Measurements from ENCODE around the gene SS18L1. TPM values are rescaled to one million over a fixed set of nuclear protein-coding genes. Genes with fewer than 3 reads are reported as not detected.

Gene SS18L1
- total RNA-seq, 1 experiment from 2014 or later: 28.1 TPM

DNA sequence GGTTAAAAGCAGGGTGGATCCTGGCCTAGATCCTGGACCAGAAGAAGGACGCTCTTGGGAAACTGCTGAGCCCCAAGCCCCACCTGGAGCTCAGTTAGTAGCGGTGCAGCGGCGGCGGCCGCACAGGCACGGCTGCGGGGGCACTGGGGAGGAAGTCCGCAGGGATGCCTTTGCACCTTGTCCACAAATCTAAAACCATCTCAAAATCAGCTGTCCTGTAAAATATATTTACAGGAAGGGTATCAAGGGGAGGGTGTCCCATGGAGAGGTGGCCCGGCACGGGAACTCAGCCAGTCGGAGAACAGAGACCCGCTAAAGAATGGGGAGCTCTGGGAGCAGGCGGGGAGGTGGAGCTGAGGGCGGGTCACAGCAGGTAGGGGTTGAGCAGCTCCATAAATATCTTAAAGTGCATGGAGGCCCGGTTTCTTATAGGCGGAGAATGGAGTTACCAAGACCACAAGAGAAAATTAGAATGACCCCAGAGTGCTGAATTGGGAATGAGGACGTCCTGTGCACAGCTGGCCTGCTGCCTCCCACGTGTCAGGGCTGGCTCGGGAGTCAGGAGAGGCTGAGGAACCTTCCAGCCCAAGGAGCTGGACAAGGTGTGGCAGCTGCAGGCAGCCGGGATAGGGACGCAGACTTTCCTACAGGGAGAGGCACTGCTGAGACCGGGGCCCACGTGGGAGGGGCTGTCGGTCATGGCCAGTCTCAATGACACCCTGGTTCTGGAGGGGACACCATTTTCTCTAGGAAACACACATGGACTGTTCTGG lies 47.3 kb downstream of the SS18L1 start:
- peaks cover 85% of the 10 kb centered on the region for H3K79me2 ChIP-seq (ENCODE audit: insufficient read depth, low read length)
- no peaks in the 10 kb centered on the region for H3K9me3 ChIP-seq (ENCODE audit: control insufficient read depth in 1 of 2, insufficient read depth in 1 of 2, low read depth in 1 of 2, low read length in 2 of 2)
- no peaks in the 10 kb centered on the region for H4K20me1 ChIP-seq (ENCODE audit: insufficient read depth)
- RAD21 ChIA-PET (ENCODE audit: low non-redundant PET in 1 of 2, low total read pairs in 2 of 2, uncharacterized antibody in 2 of 2, unreplicated experiment in 2 of 2): no interaction called here
- DNase-seq (ENCODE audit: low read depth, low spot score) (no peak), ATAC-seq (no peak; the same call in 1 of the 2 replicates)
- H3K27me3 ChIP-seq (ENCODE audit: insufficient read depth, low read length): no peaks in the 10 kb centered on the region
- H3K9ac ChIP-seq (ENCODE audit: low read length): no peak overlapping the region
- intact Hi-C loops (cut with micrococcal nuclease): no loop called here
- H3K4me3 ChIP-seq (replicated peaks in 1 of 2; ENCODE audit: low read depth in 1 of 2, low read length in 2 of 2): no peak overlapping the region
- TF ChIP-seq SRF (IDR thresholded peaks at IDR 0.05; ENCODE audit: low read depth) (no peak), SIN3A (IDR thresholded peaks at IDR 0.05; ENCODE audit: low read depth) (no peak), EGR1 (IDR thresholded peaks at IDR 0.05; ENCODE audit: low read depth) (no peak), TCF7L2 (IDR thresholded peaks at IDR 0.05; ENCODE audit: borderline replicate concordance, extremely low read depth, insufficient read depth, insufficient read length) (no peak), ZNF274 (IDR thresholded peaks at IDR 0.05; ENCODE audit: low read depth, low read length) (no peak), EZH2 (IDR thresholded peaks at IDR 0.05) (no peak), POLR2A (IDR thresholded peaks at IDR 0.05; ENCODE audit: borderline replicate concordance, extremely low read depth, insufficient read depth, insufficient read length) (no peak), EZH2phosphoT487 (IDR thresholded peaks at IDR 0.05; ENCODE audit: borderline replicate concordance) (no peak), CBX3 (IDR thresholded peaks at IDR 0.05; ENCODE audit: low read depth) (no peak), SP1 (IDR thresholded peaks at IDR 0.05; ENCODE audit: low read depth) (no peak), RAD21 (IDR thresholded peaks at IDR 0.05; ENCODE audit: low read depth) (no peak), CEBPB (IDR thresholded peaks at IDR 0.05; ENCODE audit: low read depth) (no peak)
- TF ChIP-seq, protein P1, sequence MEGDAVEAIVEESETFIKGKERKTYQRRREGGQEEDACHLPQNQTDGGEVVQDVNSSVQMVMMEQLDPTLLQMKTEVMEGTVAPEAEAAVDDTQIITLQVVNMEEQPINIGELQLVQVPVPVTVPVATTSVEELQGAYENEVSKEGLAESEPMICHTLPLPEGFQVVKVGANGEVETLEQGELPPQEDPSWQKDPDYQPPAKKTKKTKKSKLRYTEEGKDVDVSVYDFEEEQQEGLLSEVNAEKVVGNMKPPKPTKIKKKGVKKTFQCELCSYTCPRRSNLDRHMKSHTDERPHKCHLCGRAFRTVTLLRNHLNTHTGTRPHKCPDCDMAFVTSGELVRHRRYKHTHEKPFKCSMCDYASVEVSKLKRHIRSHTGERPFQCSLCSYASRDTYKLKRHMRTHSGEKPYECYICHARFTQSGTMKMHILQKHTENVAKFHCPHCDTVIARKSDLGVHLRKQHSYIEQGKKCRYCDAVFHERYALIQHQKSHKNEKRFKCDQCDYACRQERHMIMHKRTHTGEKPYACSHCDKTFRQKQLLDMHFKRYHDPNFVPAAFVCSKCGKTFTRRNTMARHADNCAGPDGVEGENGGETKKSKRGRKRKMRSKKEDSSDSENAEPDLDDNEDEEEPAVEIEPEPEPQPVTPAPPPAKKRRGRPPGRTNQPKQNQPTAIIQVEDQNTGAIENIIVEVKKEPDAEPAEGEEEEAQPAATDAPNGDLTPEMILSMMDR (IDR thresholded peaks at IDR 0.05 in 2 of 3, conservative IDR thresholded peaks at IDR 0.05 in 1 of 3; ENCODE audit: borderline replicate concordance in 1 of 3, insufficient read depth in 1 of 3, low read depth in 2 of 3, low read length in 2 of 3): no peak
- TF ChIP-seq, protein P2, sequence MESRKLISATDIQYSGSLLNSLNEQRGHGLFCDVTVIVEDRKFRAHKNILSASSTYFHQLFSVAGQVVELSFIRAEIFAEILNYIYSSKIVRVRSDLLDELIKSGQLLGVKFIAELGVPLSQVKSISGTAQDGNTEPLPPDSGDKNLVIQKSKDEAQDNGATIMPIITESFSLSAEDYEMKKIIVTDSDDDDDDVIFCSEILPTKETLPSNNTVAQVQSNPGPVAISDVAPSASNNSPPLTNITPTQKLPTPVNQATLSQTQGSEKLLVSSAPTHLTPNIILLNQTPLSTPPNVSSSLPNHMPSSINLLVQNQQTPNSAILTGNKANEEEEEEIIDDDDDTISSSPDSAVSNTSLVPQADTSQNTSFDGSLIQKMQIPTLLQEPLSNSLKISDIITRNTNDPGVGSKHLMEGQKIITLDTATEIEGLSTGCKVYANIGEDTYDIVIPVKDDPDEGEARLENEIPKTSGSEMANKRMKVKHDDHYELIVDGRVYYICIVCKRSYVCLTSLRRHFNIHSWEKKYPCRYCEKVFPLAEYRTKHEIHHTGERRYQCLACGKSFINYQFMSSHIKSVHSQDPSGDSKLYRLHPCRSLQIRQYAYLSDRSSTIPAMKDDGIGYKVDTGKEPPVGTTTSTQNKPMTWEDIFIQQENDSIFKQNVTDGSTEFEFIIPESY (IDR thresholded peaks at IDR 0.05; ENCODE audit: extremely low read depth, insufficient replicate concordance, low read length): no peak
- no peak overlapping the region for H3K27ac ChIP-seq (ENCODE audit: low read depth, low read length)
- H3K4me2 ChIP-seq (ENCODE audit: low read length): no peak overlapping the region
- H3K9me2 ChIP-seq (ENCODE audit: insufficient read depth): no peaks in the 10 kb centered on the region
- no peaks in the 10 kb centered on the region for H3K4me1 ChIP-seq (ENCODE audit: control insufficient read depth in 1 of 2, insufficient read depth in 2 of 2, low read length in 2 of 2)
- POLR2A ChIA-PET: interaction anchor here (0.6 kb wide), 1 partner anchor 167 kb away, joined by 4 read pairs; no protein-coding TSS in a partner anchor
- no peak overlapping the region for H2AFZ ChIP-seq (ENCODE audit: low read depth, low read length, poor library complexity, severe bottlenecking)
- CTCF ChIA-PET: no interaction called here
- peaks cover 3 to 7% of the 10 kb centered on the region in 2 experiments; a peak in 2 of 4 replicates for H3K36me3 ChIP-seq (ENCODE audit: control insufficient read depth in 1 of 2, insufficient read depth in 2 of 2, low read length in 2 of 2)
- no TSS peak for BruUV-seq (replicated peaks)

Measured in HCT116 (cell line).